HCT116 (cell line): ENCODE data around the gene DCLRE1C. TPM values are rescaled to one million over a fixed set of nuclear protein-coding genes. Genes with fewer than 3 reads are reported as not detected.
"Not testable (repeated sequence)": the region's sequence is repeated elsewhere in the genome, so short reads cannot be mapped to it uniquely, and the experiment has no call there.

Experiments
- ATAC-seq: fragments of 200-7000 bp; cut with Tn5 transposase; 2 replicates; pipeline ENCODE4 v1.9.1; 2020; ENCODE audit warnings: mild to moderate bottlenecking, moderate library complexity
- BruUV-seq: library from RNA; stranded (reverse); fragments of 400-500 nt; replicated peaks from 2 replicates; lab custom pipeline; 2021; lab: Mats Ljungman, UMichigan
- CTCF ChIA-PET: fragments of 300-600 bp; sonication (Branson Sonifier 250); formaldehyde crosslinking; loops from one replicate; lab custom pipeline; 2021; ENCODE audit warnings: antibody characterized with exemption; lab: Charles Lee
- POLR2A ChIA-PET: fragments of 300-600, 350-600 bp; sonication (Branson Sonifier 250); formaldehyde crosslinking; loops from one replicate; lab custom pipeline; 2021; ENCODE audit warnings: antibody characterized with exemption; lab: Charles Lee
- RAD21 ChIA-PET, 2 experiments: fragments of 300-600 bp; sonication (Branson Sonifier 250); formaldehyde crosslinking; loops; one replicate each; lab custom pipeline; 2023; ENCODE audit warnings: low total read pairs in 2 of 2; ENCODE audit not compliant: uncharacterized antibody in 2 of 2, unreplicated experiment in 2 of 2, low non-redundant PET in 1 of 2; lab: Charles Lee
- DNase-seq: peaks from one replicate; pipeline ENCODE4 v3.0.0-alpha.2; 2010; ENCODE audit warnings: low read depth, low spot score
- H2AFZ ChIP-seq: fragments of 200-600 bp; shearing (Covaris generic), sonication (generic); 2 replicates; pipeline ENCODE4 v1.6.1; 2017; ENCODE audit warnings: low read depth, mixed run types, mixed read lengths, antibody characterized with exemption, low read length; ENCODE audit not compliant: poor library complexity, severe bottlenecking
- H3K27ac ChIP-seq: 2 replicates; pipeline ENCODE4 v1.5.1; 2012; ENCODE audit warnings: low read depth, low read length
- H3K27me3 ChIP-seq: fragments of 200-600 bp; sonication (generic); 2 replicates; pipeline ENCODE4 v1.6.1; 2016; ENCODE audit warnings: mixed run types, low read length, mixed read lengths; ENCODE audit not compliant: insufficient read depth
- H3K36me3 ChIP-seq, 2 experiments: fragments of 200-500 bp in 1 of 2; fragments of 200-600 bp in 1 of 2; sonication (Bioruptor generic) in 1 of 2; sonication (generic) in 1 of 2; 2 replicates each; pipeline versions ENCODE4 v1.5.1 to v1.6.1; 2014 to 2016; ENCODE audit warnings: low read length in 2 of 2, inconsistent platforms in 1 of 2, mixed read lengths in 1 of 2, mixed run types in 1 of 2; ENCODE audit not compliant: insufficient read depth in 2 of 2, control insufficient read depth in 1 of 2
- H3K4me1 ChIP-seq, 2 experiments: fragments of 200-600 bp in 1 of 2; sonication (generic) in 1 of 2; 2 replicates each; pipeline versions ENCODE4 v1.5.1 to v1.6.1; 2012 to 2017; ENCODE audit warnings: low read length in 2 of 2, inconsistent platforms in 1 of 2, mild to moderate bottlenecking in 1 of 2, mixed read lengths in 1 of 2, mixed run types in 1 of 2, moderate library complexity in 1 of 2; ENCODE audit not compliant: insufficient read depth in 2 of 2, control insufficient read depth in 1 of 2
- H3K4me2 ChIP-seq: fragments of 200-600 bp; sonication (generic); 2 replicates; pipeline ENCODE4 v1.6.1; 2017; ENCODE audit warnings: mixed run types, low read length, mixed read lengths
- H3K4me3 ChIP-seq, 2 experiments: fragments of 200-600 bp in 1 of 2; sonication (generic) in 1 of 2; replicated peaks in 1 of 2; 2 replicates each; pipeline ENCODE4 v1.5.1; 2011 to 2016; ENCODE audit warnings: low read length in 2 of 2, control low read depth in 1 of 2, low read depth in 1 of 2, mild to moderate bottlenecking in 1 of 2, mixed read lengths in 1 of 2, mixed run types in 1 of 2
- H3K79me2 ChIP-seq: fragments of 200-600 bp; sonication (generic); 2 replicates; pipeline ENCODE4 v1.6.1; 2017; ENCODE audit warnings: mild to moderate bottlenecking, mixed run types, low read length, moderate library complexity, mixed read lengths; ENCODE audit not compliant: insufficient read depth
- H3K9ac ChIP-seq: fragments of 200-600 bp; sonication (generic); 2 replicates; pipeline ENCODE4 v1.6.1; 2016; ENCODE audit warnings: low read length, mixed read lengths
- H3K9me2 ChIP-seq: fragments of 200-600 bp; sonication (generic), shearing (Covaris generic); 2 replicates; pipeline ENCODE4 v1.6.1; 2017; ENCODE audit warnings: mixed run types, mild to moderate bottlenecking, moderate library complexity; ENCODE audit not compliant: insufficient read depth
- H3K9me3 ChIP-seq, 2 experiments: fragments of 200-500 bp in 1 of 2; fragments of 200-600 bp in 1 of 2; sonication (Bioruptor generic) in 1 of 2; sonication (generic) in 1 of 2; 2 replicates each; pipeline ENCODE4 v1.6.1; 2014 to 2017; ENCODE audit warnings: low read length in 2 of 2, mixed read lengths in 2 of 2, inconsistent platforms in 1 of 2, low read depth in 1 of 2, mild to moderate bottlenecking in 1 of 2, mixed run types in 1 of 2, moderate library complexity in 1 of 2; ENCODE audit not compliant: control insufficient read depth in 1 of 2, insufficient read depth in 1 of 2
- H4K20me1 ChIP-seq: fragments of 200-600 bp; sonication (generic), shearing (Covaris generic); 2 replicates; pipeline ENCODE4 v1.6.1; 2017; ENCODE audit warnings: mixed run types, mild to moderate bottlenecking, moderate library complexity; ENCODE audit not compliant: insufficient read depth
- CTCF ChIP-seq, 3 experiments: fragments of 200-600 bp in 1 of 3; sonication (generic) in 1 of 3; IDR thresholded peaks in 2 of 3; conservative IDR thresholded peaks in 1 of 3; 2 replicates each; pipeline ENCODE4 v1.5.1; 2012 to 2017; ENCODE audit warnings: low read depth in 2 of 3, low read length in 2 of 3, antibody characterized with exemption in 1 of 3, borderline replicate concordance in 1 of 3, control low read depth in 1 of 3, mild to moderate bottlenecking in 1 of 3, mixed read lengths in 1 of 3, mixed run types in 1 of 3, moderate library complexity in 1 of 3; ENCODE audit not compliant: insufficient read depth in 1 of 3
- RAD21 ChIP-seq: IDR thresholded peaks from 2 replicates; pipeline ENCODE4 v1.6.1; 2012; ENCODE audit warnings: low read depth, mild to moderate bottlenecking
- intact Hi-C: fragments of 100-400 bp; cut with micrococcal nuclease; formaldehyde crosslinking; loops from 2 replicates; pipeline ENCODE4 v1.10.0; 2022
- total RNA-seq: library from RNA; stranded (reverse); gene quantifications from one replicate; pipeline ENCODE4 v1.2.1, GENCODE V29; 2021; ENCODE audit not compliant: unreplicated experiment

Gene DCLRE1C
- total RNA-seq, 1 experiment from 2014 or later: 14.5 TPM

GRCh38 chr10:14992336-14992735 lies 38.4 kb upstream of the DCLRE1C start:
- H4K20me1 ChIP-seq, H2AFZ ChIP-seq, BruUV-seq, H3K4me1 ChIP-seq, H3K9ac ChIP-seq, CTCF ChIA-PET, H3K27ac ChIP-seq, H3K36me3 ChIP-seq, H3K9me3 ChIP-seq, H3K27me3 ChIP-seq, ATAC-seq, intact Hi-C loops, DNase-seq, H3K79me2 ChIP-seq, H3K4me3 ChIP-seq, H3K9me2 ChIP-seq, RAD21 ChIA-PET, H3K4me2 ChIP-seq: not testable (repeated sequence)
- POLR2A ChIA-PET: interaction anchor here (0.6 kb wide), 1 partner anchor 112 kb away, joined by 3 read pairs; no protein-coding TSS in a partner anchor

GRCh38 chr10:14991035-14991749 lies 37.3 kb upstream of the DCLRE1C start:
- ATAC-seq, H3K27ac ChIP-seq, H3K9ac ChIP-seq: not testable (repeated sequence)
- DNase-seq: peak; percentile 48
- intact Hi-C loops: loop anchor here (1.0 kb wide), 1 partner anchor 115 kb away; no protein-coding TSS in a partner anchor
- CTCF ChIA-PET: interaction anchor here (1.0 kb wide), 1 partner anchor 115 kb away, joined by 3 read pairs; no protein-coding TSS in a partner anchor
- TF ChIP-seq RAD21 (peak; percentile 64), CTCF (IDR thresholded peaks at IDR 0.05 in 2 of 3, conservative IDR thresholded peaks at IDR 0.05 in 1 of 3; ENCODE audit: borderline replicate concordance in 1 of 3, insufficient read depth in 1 of 3, low read depth in 2 of 3, low read length in 2 of 3) (peak; percentile 30 to 70 (median 33); a peak in 5 of 6 replicates)
- TF ChIP-seq, all 23 proteins: peak for 2; not testable (repeated sequence) for 21
- H3K4me2 ChIP-seq, H2AFZ ChIP-seq, H3K27me3 ChIP-seq, H3K79me2 ChIP-seq, POLR2A ChIA-PET, H3K4me1 ChIP-seq, RAD21 ChIA-PET, H3K36me3 ChIP-seq, BruUV-seq, H3K4me3 ChIP-seq, H3K9me3 ChIP-seq, H4K20me1 ChIP-seq, H3K9me2 ChIP-seq: not testable (repeated sequence)

- H3K36me3 ChIP-seq, H3K79me2 ChIP-seq, RAD21 ChIA-PET, H3K27me3 ChIP-seq, H3K9me3 ChIP-seq, H3K9me2 ChIP-seq, POLR2A ChIA-PET, H4K20me1 ChIP-seq, H3K27ac ChIP-seq, H3K9ac ChIP-seq, H3K4me2 ChIP-seq, H2AFZ ChIP-seq, DNase-seq, CTCF ChIA-PET, BruUV-seq, intact Hi-C loops, H3K4me1 ChIP-seq, H3K4me3 ChIP-seq, ATAC-seq: not testable (repeated sequence)
Measured at GRCh38 chr10:14989552-14989951, 35.7 kb upstream of the DCLRE1C start.
